Smooth muscle cell (in vitro differentiated cells): ENCODE data around the gene ADH6. TPM values are rescaled to one million over a fixed set of nuclear protein-coding genes. Genes with fewer than 3 reads are reported as not detected.

Experiments used
- DNase-seq: peaks from one replicate; lab custom pipeline; 2025; ENCODE audit not compliant: unreplicated experiment; lab: John Stamatoyannopoulos, UW
- H2AFZ ChIP-seq: fragments of 200-600 bp; sonication (generic); 2 replicates; pipeline ENCODE4 v1.6.0; 2016; ENCODE audit warnings: antibody characterized with exemption, low read depth, mild to moderate bottlenecking
- H3F3A ChIP-seq: fragments of 200-600 bp; sonication (generic); 2 replicates; pipeline ENCODE4 v1.6.0; 2017; ENCODE audit warnings: antibody characterized with exemption, low read depth
- H3K27ac ChIP-seq: fragments of 200-600 bp; sonication (generic); 2 replicates; pipeline ENCODE4 v1.5.1; 2016; ENCODE audit warnings: low read depth, mild to moderate bottlenecking
- H3K27me3 ChIP-seq: fragments of 200-600 bp; sonication (generic); 2 replicates; pipeline ENCODE4 v1.6.1; 2016; ENCODE audit warnings: low read depth, mild to moderate bottlenecking
- H3K36me3 ChIP-seq: fragments of 200-600 bp; sonication (generic); 2 replicates; pipeline ENCODE4 v1.5.1; 2016; ENCODE audit warnings: low read depth
- H3K4me1 ChIP-seq: fragments of 200-600 bp; sonication (generic); 2 replicates; pipeline ENCODE4 v1.5.1; 2016; ENCODE audit warnings: low read depth
- H3K4me2 ChIP-seq: fragments of 200-600 bp; sonication (generic); 2 replicates; pipeline ENCODE4 v1.6.0; 2016; ENCODE audit warnings: mild to moderate bottlenecking
- H3K4me3 ChIP-seq: fragments of 200-600 bp; sonication (generic); 2 replicates; pipeline ENCODE4 v1.5.1; 2016; ENCODE audit warnings: mild to moderate bottlenecking
- H3K79me2 ChIP-seq: fragments of 200-600 bp; sonication (generic); 2 replicates; pipeline ENCODE4 v1.6.0; 2016; ENCODE audit warnings: low read depth, mild to moderate bottlenecking
- H3K9ac ChIP-seq: fragments of 200-600 bp; sonication (generic); 2 replicates; pipeline ENCODE4 v1.6.0; 2016; ENCODE audit warnings: low read depth
- H3K9me3 ChIP-seq: fragments of 200-600 bp; sonication (generic); replicated peaks from 2 replicates; pipeline ENCODE4 v1.5.1; 2016; ENCODE audit warnings: low read depth
- H4K20me1 ChIP-seq: fragments of 200-600 bp; sonication (generic); 2 replicates; pipeline ENCODE4 v1.6.0; 2016; ENCODE audit warnings: low read depth
- CTCF ChIP-seq: fragments of 200-600 bp; sonication (generic); IDR thresholded peaks from 2 replicates; pipeline ENCODE4 v1.5.1; 2017; ENCODE audit warnings: borderline replicate concordance, mild to moderate bottlenecking, antibody characterized with exemption; ENCODE audit not compliant: insufficient read depth, poor library complexity, severe bottlenecking
- WGBS: methylation state at CpG from one replicate; pipeline ENCODE4 v1.1.7; 2016; ENCODE audit warnings: low lambda C conversion rate; 5-methylcytosine and 5-hydroxymethylcytosine counted together
- polyA plus RNA-seq: library from polyadenylated mRNA; unstranded; fragments of >200 nt; fragmentation: Nextera tagmentation; extraction: Ambion mirVana; gene quantifications from 2 replicates; pipeline ENCODE4 v1.2.1, GENCODE V29; 2016
- total RNA-seq: library from RNA; depleted of rRNA; stranded (reverse); fragments of >200 nt; gene quantifications from 2 replicates; pipeline ENCODE4 v1.2.3, GENCODE V29; 2014

The ADH6 gene
- total and polyA plus RNA-seq, 2 experiments from 2014 or later = 0.15 TPM; not detected in 1

GRCh38 chr4:99179178-99179577 lies 39.9 kb downstream of the ADH6 start:
- no peaks in the 10 kb centered on the region for H3F3A ChIP-seq
- DNase-seq = no peak
- TF ChIP-seq CTCF = no peak
- H3K36me3 ChIP-seq = no peaks in the 10 kb centered on the region
- 79% methylated on average over 2 of the region's 2 CpGs for WGBS
- no peaks in the 10 kb centered on the region for H3K9me3 ChIP-seq
- H4K20me1 ChIP-seq = no peaks in the 10 kb centered on the region
- H3K27me3 ChIP-seq = no peaks in the 10 kb centered on the region
- no peak overlapping the region for H3K27ac ChIP-seq
- H2AFZ ChIP-seq = no peak overlapping the region
- H3K9ac ChIP-seq = no peak overlapping the region
- H3K4me2 ChIP-seq = no peak overlapping the region
- no peaks in the 10 kb centered on the region for H3K4me1 ChIP-seq
- H3K79me2 ChIP-seq = no peaks in the 10 kb centered on the region
- H3K4me3 ChIP-seq = no peak overlapping the region

GRCh38 chr4:99166544-99166943 lies 52.5 kb downstream of the ADH6 start:
- Histone ChIP-seq H3F3A (no peaks in the 10 kb centered on the region), H3K4me2 (no peak overlapping the region), H4K20me1 (no peaks in the 10 kb centered on the region), H3K27ac (no peak overlapping the region), H3K36me3 (no peaks in the 10 kb centered on the region), H3K79me2 (no peaks in the 10 kb centered on the region), H2AFZ (no peak overlapping the region), H3K9me3 (no peaks in the 10 kb centered on the region), H3K27me3 (no peaks in the 10 kb centered on the region), H3K4me1 (no peaks in the 10 kb centered on the region), H3K9ac (no peak overlapping the region), H3K4me3 (no peak overlapping the region)
- WGBS = 47% methylated on average over 2 of the region's 2 CpGs
- TF ChIP-seq CTCF = no peak
- no peak for DNase-seq

- no peaks in the 10 kb centered on the region for H3F3A ChIP-seq
- no peaks in the 10 kb centered on the region for H3K79me2 ChIP-seq
- H3K27me3 ChIP-seq = no peaks in the 10 kb centered on the region
- H3K4me3 ChIP-seq = no peak overlapping the region
- no peak overlapping the region for H2AFZ ChIP-seq
- no peak for TF ChIP-seq CTCF
- no peak overlapping the region for H3K4me2 ChIP-seq
- no peak overlapping the region for H3K9ac ChIP-seq
- no peak overlapping the region for H3K27ac ChIP-seq
- WGBS = 82% methylated on average over 1 of the region's 1 CpG
- no peaks in the 10 kb centered on the region for H3K4me1 ChIP-seq
- H4K20me1 ChIP-seq = no peaks in the 10 kb centered on the region
- H3K9me3 ChIP-seq = no peaks in the 10 kb centered on the region
- DNase-seq = no peak
- no peaks in the 10 kb centered on the region for H3K36me3 ChIP-seq
These were observed 53.1 kb downstream of the ADH6 start for GRCh38 chr4:99165978-99166377.

GRCh38 chr4:99161373-99162099 lies 57.5 kb downstream of the ADH6 start:
- 81% methylated on average over 3 of the region's 3 CpGs for WGBS
- no peaks in the 10 kb centered on the region for H3K27me3 ChIP-seq
- no peak overlapping the region for H3K27ac ChIP-seq
- no peak overlapping the region for H3K4me3 ChIP-seq
- no peaks in the 10 kb centered on the region for H3K4me1 ChIP-seq
- no peaks in the 10 kb centered on the region for H3K79me2 ChIP-seq
- TF ChIP-seq CTCF = no peak
- no peak overlapping the region for H3K9ac ChIP-seq
- no peaks in the 10 kb centered on the region for H4K20me1 ChIP-seq
- DNase-seq = no peak
- H3K4me2 ChIP-seq = no peak overlapping the region
- H3F3A ChIP-seq = no peaks in the 10 kb centered on the region
- H3K36me3 ChIP-seq = no peaks in the 10 kb centered on the region
- no peaks in the 10 kb centered on the region for H3K9me3 ChIP-seq
- H2AFZ ChIP-seq = no peak overlapping the region
